ENCODE data around the gene NUFIP1. TPM values are rescaled to one million over a fixed set of nuclear protein-coding genes. Genes with fewer than 3 reads are reported as not detected.

The NUFIP1 gene
- total RNA-seq, 1 experiment from 2014 or later, result 12.2 TPM

DNA sequence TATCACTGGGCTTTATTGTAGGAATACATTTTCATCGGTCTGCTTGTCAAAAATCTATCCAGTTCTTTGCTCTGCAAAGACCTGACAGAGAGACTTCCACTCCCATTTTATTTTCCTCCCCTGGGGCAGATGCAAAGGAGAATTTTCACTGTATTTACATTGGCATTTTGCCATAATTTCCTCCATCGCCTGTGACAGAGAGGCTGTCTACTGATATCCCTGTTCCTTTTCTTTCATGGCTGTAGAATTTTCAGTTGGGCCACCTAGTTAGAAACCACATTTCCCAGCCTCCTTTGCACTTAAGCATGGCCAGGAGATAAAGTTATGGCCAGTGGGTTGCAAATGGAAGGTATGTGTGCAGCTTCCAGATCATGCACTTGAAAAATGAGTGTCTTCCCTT is 89.3 kb downstream of the NUFIP1 start:
- no peaks in the 10 kb centered on the region for H4K20me1 ChIP-seq (ENCODE audit: insufficient read depth)
- ATAC-seq (no peak), DNase-seq (ENCODE audit: low read depth, low spot score) (no peak)
- no TSS peak for BruUV-seq (replicated peaks)
- no peak overlapping the region for H2AFZ ChIP-seq (ENCODE audit: low read depth, low read length, poor library complexity, severe bottlenecking)
- H3K27me3 ChIP-seq (ENCODE audit: insufficient read depth, low read length), result no peaks in the 10 kb centered on the region; the same call in 1 of the 2 replicates
- H3K9me2 ChIP-seq (ENCODE audit: insufficient read depth), result no peaks in the 10 kb centered on the region
- H3K4me3 ChIP-seq (replicated peaks in 1 of 2; ENCODE audit: low read depth in 1 of 2, low read length in 2 of 2), result no peak overlapping the region
- ChIA-PET CTCF (no interaction called here), POLR2A (no interaction called here), RAD21 (ENCODE audit: low non-redundant PET in 1 of 2, low total read pairs in 2 of 2, uncharacterized antibody in 2 of 2, unreplicated experiment in 2 of 2) (no interaction called here)
- H3K36me3 ChIP-seq (ENCODE audit: control insufficient read depth in 1 of 2, insufficient read depth in 2 of 2, low read length in 2 of 2), result no peaks in the 10 kb centered on the region
- H3K4me2 ChIP-seq (ENCODE audit: low read length), result no peak overlapping the region
- H3K79me2 ChIP-seq (ENCODE audit: insufficient read depth, low read length), result no peaks in the 10 kb centered on the region
- no peaks in the 10 kb centered on the region for H3K9me3 ChIP-seq (ENCODE audit: control insufficient read depth in 1 of 2, insufficient read depth in 1 of 2, low read depth in 1 of 2, low read length in 2 of 2)
- TF ChIP-seq, protein P1, sequence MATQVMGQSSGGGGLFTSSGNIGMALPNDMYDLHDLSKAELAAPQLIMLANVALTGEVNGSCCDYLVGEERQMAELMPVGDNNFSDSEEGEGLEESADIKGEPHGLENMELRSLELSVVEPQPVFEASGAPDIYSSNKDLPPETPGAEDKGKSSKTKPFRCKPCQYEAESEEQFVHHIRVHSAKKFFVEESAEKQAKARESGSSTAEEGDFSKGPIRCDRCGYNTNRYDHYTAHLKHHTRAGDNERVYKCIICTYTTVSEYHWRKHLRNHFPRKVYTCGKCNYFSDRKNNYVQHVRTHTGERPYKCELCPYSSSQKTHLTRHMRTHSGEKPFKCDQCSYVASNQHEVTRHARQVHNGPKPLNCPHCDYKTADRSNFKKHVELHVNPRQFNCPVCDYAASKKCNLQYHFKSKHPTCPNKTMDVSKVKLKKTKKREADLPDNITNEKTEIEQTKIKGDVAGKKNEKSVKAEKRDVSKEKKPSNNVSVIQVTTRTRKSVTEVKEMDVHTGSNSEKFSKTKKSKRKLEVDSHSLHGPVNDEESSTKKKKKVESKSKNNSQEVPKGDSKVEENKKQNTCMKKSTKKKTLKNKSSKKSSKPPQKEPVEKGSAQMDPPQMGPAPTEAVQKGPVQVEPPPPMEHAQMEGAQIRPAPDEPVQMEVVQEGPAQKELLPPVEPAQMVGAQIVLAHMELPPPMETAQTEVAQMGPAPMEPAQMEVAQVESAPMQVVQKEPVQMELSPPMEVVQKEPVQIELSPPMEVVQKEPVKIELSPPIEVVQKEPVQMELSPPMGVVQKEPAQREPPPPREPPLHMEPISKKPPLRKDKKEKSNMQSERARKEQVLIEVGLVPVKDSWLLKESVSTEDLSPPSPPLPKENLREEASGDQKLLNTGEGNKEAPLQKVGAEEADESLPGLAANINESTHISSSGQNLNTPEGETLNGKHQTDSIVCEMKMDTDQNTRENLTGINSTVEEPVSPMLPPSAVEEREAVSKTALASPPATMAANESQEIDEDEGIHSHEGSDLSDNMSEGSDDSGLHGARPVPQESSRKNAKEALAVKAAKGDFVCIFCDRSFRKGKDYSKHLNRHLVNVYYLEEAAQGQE (IDR thresholded peaks at IDR 0.05; ENCODE audit: low read depth), result no peak
- TF ChIP-seq, protein P2, sequence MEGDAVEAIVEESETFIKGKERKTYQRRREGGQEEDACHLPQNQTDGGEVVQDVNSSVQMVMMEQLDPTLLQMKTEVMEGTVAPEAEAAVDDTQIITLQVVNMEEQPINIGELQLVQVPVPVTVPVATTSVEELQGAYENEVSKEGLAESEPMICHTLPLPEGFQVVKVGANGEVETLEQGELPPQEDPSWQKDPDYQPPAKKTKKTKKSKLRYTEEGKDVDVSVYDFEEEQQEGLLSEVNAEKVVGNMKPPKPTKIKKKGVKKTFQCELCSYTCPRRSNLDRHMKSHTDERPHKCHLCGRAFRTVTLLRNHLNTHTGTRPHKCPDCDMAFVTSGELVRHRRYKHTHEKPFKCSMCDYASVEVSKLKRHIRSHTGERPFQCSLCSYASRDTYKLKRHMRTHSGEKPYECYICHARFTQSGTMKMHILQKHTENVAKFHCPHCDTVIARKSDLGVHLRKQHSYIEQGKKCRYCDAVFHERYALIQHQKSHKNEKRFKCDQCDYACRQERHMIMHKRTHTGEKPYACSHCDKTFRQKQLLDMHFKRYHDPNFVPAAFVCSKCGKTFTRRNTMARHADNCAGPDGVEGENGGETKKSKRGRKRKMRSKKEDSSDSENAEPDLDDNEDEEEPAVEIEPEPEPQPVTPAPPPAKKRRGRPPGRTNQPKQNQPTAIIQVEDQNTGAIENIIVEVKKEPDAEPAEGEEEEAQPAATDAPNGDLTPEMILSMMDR (IDR thresholded peaks at IDR 0.05 in 2 of 3, conservative IDR thresholded peaks at IDR 0.05 in 1 of 3; ENCODE audit: borderline replicate concordance in 1 of 3, insufficient read depth in 1 of 3, low read depth in 2 of 3, low read length in 2 of 3), result no peak
- TF ChIP-seq TCF7L2 (IDR thresholded peaks at IDR 0.05; ENCODE audit: borderline replicate concordance, extremely low read depth, insufficient read depth, insufficient read length) (no peak), FOSL1 (IDR thresholded peaks at IDR 0.05; ENCODE audit: low read depth) (no peak), SRF (IDR thresholded peaks at IDR 0.05; ENCODE audit: low read depth) (no peak), JUND (IDR thresholded peaks at IDR 0.05) (no peak), ZFX (IDR thresholded peaks at IDR 0.05) (no peak), CEBPB (IDR thresholded peaks at IDR 0.05; ENCODE audit: low read depth) (no peak), EZH2phosphoT487 (IDR thresholded peaks at IDR 0.05; ENCODE audit: borderline replicate concordance) (no peak), ZNF274 (IDR thresholded peaks at IDR 0.05; ENCODE audit: low read depth, low read length) (no peak), RAD21 (IDR thresholded peaks at IDR 0.05; ENCODE audit: low read depth) (no peak), SIN3A (IDR thresholded peaks at IDR 0.05; ENCODE audit: low read depth) (no peak), CBX3 (IDR thresholded peaks at IDR 0.05; ENCODE audit: low read depth) (no peak), EZH2 (IDR thresholded peaks at IDR 0.05) (no peak)
- TF ChIP-seq, protein P3, sequence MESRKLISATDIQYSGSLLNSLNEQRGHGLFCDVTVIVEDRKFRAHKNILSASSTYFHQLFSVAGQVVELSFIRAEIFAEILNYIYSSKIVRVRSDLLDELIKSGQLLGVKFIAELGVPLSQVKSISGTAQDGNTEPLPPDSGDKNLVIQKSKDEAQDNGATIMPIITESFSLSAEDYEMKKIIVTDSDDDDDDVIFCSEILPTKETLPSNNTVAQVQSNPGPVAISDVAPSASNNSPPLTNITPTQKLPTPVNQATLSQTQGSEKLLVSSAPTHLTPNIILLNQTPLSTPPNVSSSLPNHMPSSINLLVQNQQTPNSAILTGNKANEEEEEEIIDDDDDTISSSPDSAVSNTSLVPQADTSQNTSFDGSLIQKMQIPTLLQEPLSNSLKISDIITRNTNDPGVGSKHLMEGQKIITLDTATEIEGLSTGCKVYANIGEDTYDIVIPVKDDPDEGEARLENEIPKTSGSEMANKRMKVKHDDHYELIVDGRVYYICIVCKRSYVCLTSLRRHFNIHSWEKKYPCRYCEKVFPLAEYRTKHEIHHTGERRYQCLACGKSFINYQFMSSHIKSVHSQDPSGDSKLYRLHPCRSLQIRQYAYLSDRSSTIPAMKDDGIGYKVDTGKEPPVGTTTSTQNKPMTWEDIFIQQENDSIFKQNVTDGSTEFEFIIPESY (IDR thresholded peaks at IDR 0.05; ENCODE audit: extremely low read depth, insufficient replicate concordance, low read length), result no peak
- TF ChIP-seq, protein P4, sequence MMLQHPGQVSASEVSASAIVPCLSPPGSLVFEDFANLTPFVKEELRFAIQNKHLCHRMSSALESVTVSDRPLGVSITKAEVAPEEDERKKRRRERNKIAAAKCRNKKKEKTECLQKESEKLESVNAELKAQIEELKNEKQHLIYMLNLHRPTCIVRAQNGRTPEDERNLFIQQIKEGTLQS (IDR thresholded peaks at IDR 0.05), result no peak
- TF ChIP-seq, protein P5, sequence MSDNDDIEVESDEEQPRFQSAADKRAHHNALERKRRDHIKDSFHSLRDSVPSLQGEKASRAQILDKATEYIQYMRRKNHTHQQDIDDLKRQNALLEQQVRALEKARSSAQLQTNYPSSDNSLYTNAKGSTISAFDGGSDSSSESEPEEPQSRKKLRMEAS (IDR thresholded peaks at IDR 0.05), result no peak
- no peak overlapping the region for H3K27ac ChIP-seq (ENCODE audit: low read depth, low read length)
- intact Hi-C loops (cut with micrococcal nuclease), result no loop called here
- no peaks in the 10 kb centered on the region for H3K4me1 ChIP-seq (ENCODE audit: control insufficient read depth in 1 of 2, insufficient read depth in 2 of 2, low read length in 2 of 2)
- H3K9ac ChIP-seq (ENCODE audit: low read length), result no peak overlapping the region

Measured in HCT116 (cell line).